GM18498 (cell line): ENCODE results near the gene SPATA22.
"Not testable (repeated sequence)": the region's sequence is repeated elsewhere in the genome, so short reads cannot be mapped to it uniquely, and the experiment has no call there.

Experiments used
- ATAC-seq: cut with Tn5 transposase; IDR thresholded peaks from one replicate; pipeline ENCODE4 v1.9.1; 2021; ENCODE audit warnings: mild to moderate bottlenecking, moderate library complexity; ENCODE audit not compliant: unreplicated experiment

Gene SPATA22

GRCh38 chr17:3475251-3475685, 3.6 kb upstream of the SPATA22 start:
- ATAC-seq: no peak

DNA sequence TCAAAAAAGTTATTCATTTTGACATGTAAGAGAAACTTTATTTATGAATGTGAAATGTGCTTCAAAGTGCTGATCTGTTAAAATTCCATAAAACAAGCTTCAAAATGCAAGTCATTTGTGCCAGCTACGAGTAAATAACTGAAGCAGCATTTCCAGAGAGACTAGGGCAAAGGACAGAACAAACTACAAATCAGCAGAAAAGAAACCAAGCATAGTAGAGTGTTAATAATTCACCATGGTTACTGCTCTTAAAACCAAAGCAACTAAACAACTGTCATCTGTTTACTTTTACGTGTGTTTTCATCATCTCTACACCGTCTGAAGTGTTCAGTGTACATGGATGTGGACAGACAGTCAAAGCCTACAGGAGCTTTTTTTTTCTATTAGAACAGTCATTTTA, 2.6 kb upstream of the SPATA22 start:
- ATAC-seq: no peak

GRCh38 chr17:3472137-3472536, 518 bp upstream of the SPATA22 start:
- ATAC-seq: no peak

DNA sequence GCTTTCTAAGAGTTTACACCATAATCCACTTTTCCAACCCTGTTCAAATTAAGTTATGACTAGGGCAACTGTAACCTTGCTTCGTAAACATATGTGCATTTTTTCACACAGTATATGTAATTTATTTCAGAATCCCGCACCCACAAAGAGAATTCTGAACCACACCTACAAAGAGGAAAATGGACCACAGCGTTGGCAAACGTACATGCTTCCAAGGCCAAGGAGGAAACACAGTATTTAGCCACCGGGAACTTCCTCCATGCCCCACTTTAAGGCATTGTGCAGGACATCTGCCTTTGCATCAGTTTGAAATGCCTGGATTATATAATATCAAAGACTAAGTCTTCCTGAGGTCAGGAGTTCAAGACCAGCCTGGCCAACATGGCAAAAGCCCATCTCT, 2.1 kb downstream of the SPATA22 start:
- no peak for ATAC-seq

GRCh38 chr17:3466355-3466754, 5.3 kb downstream of the SPATA22 start:
- ATAC-seq: not testable (repeated sequence)

DNA sequence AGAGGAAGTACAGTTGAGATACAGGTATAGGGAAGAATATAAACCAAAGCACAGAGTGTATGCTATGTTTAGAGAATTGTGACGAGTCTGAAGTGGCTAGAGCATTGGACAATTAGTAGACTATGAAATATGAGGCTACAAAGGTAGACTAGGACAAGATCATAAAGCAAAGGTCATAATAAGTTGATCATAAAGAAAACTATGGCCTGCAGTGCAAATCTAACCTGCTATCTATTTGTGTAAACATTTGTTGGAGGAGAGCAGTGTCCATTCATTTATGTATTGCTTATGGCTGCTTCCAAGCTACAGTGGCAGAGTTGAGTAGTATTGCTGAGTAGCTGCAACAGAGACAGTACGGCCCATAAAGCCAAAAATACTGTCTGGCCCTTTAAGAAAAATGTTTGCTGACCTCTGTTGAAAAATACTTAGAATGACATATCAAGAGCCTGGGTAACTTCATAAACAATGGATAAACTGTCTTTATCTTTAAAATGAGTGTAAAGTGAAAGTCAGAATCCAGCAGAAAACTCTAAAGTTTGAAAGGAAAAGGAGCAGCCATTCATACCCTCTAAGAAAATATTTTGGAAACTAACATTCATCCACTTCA, 23.5 kb downstream of the SPATA22 start:
- no peak for ATAC-seq

GRCh38 chr17:3447625-3448024, 24.0 kb downstream of the SPATA22 start:
- ATAC-seq: no peak

DNA sequence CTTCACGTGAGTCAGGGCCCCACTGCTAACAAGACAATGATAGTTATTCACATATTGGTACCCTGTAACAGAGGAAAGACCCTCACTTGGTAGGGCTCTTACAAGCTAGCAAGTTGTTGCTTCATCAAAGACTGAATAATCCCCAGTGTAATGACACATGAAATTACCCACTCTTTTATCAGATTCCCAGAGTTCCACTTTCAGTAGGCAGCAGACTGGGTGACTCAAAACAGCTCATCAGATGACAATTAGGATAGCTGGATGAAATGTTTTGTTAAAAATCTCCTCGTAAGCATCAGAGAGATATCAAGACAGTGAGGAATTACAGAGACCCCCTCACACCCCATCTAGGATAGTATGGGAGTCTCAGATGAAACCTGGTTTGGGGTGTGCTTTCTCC, 31.2 kb downstream of the SPATA22 start:
- ATAC-seq: no peak

DNA sequence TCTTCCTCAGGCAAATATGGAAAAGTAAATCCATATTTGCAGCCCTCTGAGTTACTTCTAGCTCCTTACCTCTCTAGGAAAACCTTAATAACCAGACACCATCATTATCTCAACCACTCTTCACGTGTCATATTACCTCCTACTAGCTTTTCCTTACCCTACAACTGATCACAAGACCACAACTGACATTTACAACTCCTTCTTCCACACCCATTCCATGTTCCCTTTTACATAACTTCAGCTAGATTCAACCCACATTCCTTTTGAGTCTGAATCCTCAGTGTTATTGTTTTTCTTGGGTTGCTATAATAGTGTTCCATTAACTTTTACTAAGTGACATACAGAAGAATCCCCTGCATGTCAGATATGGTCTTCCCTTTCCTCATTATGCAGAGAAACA, 33.3 kb downstream of the SPATA22 start:
- no peak for ATAC-seq

DNA sequence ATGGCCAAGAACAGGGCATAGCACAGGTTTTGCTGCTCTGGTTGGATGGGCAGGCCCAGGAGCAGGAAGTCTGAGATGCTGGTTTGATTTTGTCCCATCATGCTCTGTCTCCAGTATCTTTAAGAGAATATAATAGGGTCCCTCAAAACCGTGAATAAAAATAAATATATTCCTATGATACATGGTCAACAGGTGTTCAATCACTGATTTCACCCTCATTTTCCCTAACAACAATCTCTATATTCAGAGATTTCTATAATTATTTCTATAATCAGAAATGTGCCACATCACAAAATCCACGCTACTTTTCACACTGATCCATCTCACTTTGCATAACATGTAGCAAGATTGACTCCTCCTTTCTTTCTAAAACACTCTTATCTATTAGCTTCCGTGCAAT, 37.9 kb downstream of the SPATA22 start, which contains the start of gene OR1E2:
TSS of gene OR1E2 (minus strand) at position 101 of the 400 bp plus-strand sequence. CDS start at position 101, 0 bp downstream.
- ATAC-seq: no peak

DNA sequence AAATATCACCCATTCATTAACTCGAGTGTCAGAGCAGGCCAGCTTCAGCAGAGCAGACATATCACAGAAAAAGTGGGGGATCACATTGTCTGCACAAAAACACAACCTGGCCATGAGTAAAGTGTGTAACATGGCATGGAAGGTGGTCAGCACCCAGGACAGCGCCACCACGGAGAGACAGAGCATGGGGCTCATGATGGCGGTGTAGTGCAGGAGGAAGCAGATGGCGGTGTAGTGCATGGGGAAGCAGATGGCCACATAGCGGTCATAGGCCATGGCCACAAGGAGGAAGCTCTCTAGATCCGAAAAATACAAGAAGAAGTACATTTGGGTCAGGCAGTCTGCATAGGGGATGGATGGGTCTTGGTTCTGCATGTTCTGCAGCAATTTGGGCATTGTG, 38.4 kb downstream of the SPATA22 start:
- ATAC-seq: not testable (repeated sequence)

DNA sequence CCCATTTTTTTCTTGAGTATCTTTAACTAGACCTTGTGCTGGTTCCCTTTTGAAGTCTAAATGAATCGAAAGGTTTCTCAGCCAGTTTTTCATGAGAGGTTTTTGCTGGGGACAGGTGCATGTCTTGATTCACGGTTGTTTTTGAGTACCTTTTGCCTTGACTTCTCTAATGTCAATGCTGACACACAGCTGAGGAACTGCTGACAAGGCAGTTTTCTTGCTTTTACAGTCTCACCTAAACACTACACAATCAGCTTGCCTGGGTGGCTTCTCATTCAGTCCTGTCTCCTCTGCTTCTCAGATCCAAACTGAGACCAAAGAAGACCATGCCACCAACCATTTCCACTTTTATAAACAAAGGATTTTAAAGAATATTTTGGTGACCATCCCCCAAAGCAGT, 53.4 kb downstream of the SPATA22 start:
- ATAC-seq: no peak

- ATAC-seq: no peak
Measured at GRCh38 chr17:3415610-3416009, 56.0 kb downstream of the SPATA22 start.

DNA sequence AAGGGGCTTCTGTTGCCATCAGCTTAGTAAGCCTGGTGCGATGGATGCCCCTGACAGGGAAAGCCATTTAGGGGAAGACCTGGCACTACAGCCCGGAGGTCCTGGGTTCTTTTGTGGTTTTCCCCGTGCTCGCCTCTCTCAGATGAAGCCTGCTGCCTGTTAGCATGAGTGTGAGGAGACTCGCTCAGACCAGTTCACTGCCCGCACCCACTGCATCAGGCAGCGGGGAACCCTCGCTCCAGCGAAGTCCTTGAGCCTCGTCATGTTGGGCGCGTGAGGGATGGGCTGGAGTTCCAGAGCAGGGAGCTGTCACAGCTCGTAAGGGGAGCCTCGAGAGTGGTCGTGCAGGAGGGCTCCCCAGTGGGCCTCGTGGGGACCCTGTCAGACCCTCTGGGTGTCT, 59.4 kb downstream of the SPATA22 start:
- not testable (repeated sequence) for ATAC-seq

GRCh38 chr17:3411070-3411469, 60.5 kb downstream of the SPATA22 start, which contains the start of gene OR3A3:
Gene OR3A3 (plus strand): TSS chr17:3411370.
- ATAC-seq: no peak

- not testable (repeated sequence) for ATAC-seq
Measured at GRCh38 chr17:3403856-3404255, 67.8 kb downstream of the SPATA22 start.

- no peak for ATAC-seq
Measured at GRCh38 chr17:3401786-3402185, 69.8 kb downstream of the SPATA22 start.

GRCh38 chr17:3400055-3400454, 71.6 kb downstream of the SPATA22 start:
- no peak for ATAC-seq

DNA sequence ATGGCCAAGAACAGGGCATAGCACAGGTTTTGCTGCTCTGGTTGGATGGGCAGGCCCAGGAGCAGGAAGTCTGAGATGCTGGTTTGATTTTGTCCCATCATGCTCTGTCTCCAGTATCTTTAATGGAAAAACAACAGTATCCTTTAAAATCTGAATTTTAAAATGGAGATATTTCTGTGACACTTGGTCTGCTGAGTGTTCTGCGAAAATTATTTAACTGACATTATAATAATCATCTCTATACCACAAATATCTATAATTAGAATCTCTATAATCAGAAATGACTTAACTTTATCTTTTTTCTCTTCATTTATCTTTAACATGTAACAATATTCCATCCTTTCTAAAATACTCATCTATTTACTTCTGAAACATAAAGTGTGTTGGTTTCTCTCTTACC, 73.3 kb downstream of the SPATA22 start, which contains the start of gene OR1E1:
TSS of gene OR1E1 (minus strand) at position 101 of the 400 bp plus-strand sequence. CDS start at position 101, 0 bp downstream.
- no peak for ATAC-seq

GRCh38 chr17:3397801-3398200, 73.8 kb downstream of the SPATA22 start:
- ATAC-seq: not testable (repeated sequence)
